ENCODE results near the gene ZSCAN23.

ZSCAN23 gene

DNA sequence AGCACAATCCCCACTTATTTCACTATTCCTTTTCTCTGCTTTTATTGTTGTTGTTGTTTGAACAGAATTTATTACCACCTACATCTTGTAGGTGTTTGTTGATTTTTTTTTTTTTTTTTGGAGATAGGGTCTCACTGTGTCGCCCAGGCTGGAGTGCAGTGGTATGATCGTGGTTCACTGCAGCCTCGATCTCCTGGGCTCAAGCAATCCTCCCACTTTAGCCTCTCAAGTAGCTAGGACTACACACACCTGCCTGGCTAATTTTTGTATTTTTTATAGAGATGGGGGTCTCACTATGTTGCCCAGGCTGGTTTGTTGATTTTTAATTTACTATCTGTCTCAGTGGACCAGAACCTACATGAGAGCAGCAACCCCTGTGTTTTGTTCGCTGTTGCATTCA, 47.4 kb downstream of the ZSCAN23 start:
- H3K27me3 ChIP-seq (ENCODE audit: control insufficient read depth in 1 of 2, insufficient read depth in 1 of 2, low read length in 2 of 2) = no peaks in the 10 kb centered on the region
- no peak overlapping the region for H3K4me2 ChIP-seq (ENCODE audit: low read length, poor library complexity, severe bottlenecking)
- H2AK5ac ChIP-seq (ENCODE audit: low read length, severe bottlenecking) = no peak overlapping the region
- H3K23ac ChIP-seq (ENCODE audit: low read length in 2 of 2) = no peak overlapping the region
- H2AFZ ChIP-seq (ENCODE audit: low read depth, low read length) = no peak overlapping the region
- H2BK12ac ChIP-seq (ENCODE audit: low read length in 2 of 2) = no peak overlapping the region
- H3K36me3 ChIP-seq (ENCODE audit: control insufficient read depth in 1 of 2, insufficient read depth in 2 of 2, low read depth in 1 of 2, low read length in 2 of 2) = peaks cover 10 to 58% of the 10 kb centered on the region in 2 experiments
- H2BK5ac ChIP-seq (ENCODE audit: low read depth, low read length, poor library complexity, severe bottlenecking) = no peak overlapping the region
- no peak overlapping the region for H2BK15ac ChIP-seq (ENCODE audit: low read depth, poor library complexity, severe bottlenecking)
- no peak overlapping the region for H3K4ac ChIP-seq (ENCODE audit: low read depth in 1 of 2, low read length in 2 of 2)
- DNase-seq = no peak
- WGBS = no CpG with 5 or more reads among the region's 4 CpGs
- no peak overlapping the region for H4K91ac ChIP-seq (ENCODE audit: low read length)
- H3K27ac ChIP-seq (ENCODE audit: low read length, poor library complexity, severe bottlenecking) = no peak overlapping the region
- H3K14ac ChIP-seq (ENCODE audit: low read length in 2 of 2) = no peak overlapping the region
- H2BK120ac ChIP-seq (ENCODE audit: low read depth, low read length) = no peak overlapping the region
- peaks cover 12% of the 10 kb centered on the region for H3K79me1 ChIP-seq (replicated peaks; ENCODE audit: low read length, poor library complexity, severe bottlenecking)
- no peaks in the 10 kb centered on the region for H3K9me3 ChIP-seq (ENCODE audit: control insufficient read depth, low read length)
- no peak overlapping the region for H4K8ac ChIP-seq (ENCODE audit: low read length)
- no peak overlapping the region for H3K18ac ChIP-seq (ENCODE audit: low read depth in 1 of 2, low read length in 2 of 2)
- no peak overlapping the region for H3K9ac ChIP-seq (ENCODE audit: low read length)
- no peak overlapping the region for H3K4me3 ChIP-seq (ENCODE audit: insufficient read depth in 1 of 2, low read depth in 1 of 2, low read length in 2 of 2)
- H3K4me1 ChIP-seq (ENCODE audit: control insufficient read depth, insufficient read depth, low read depth, low read length) = peaks cover 6% of the 10 kb centered on the region

- Histone ChIP-seq H3K79me1 (replicated peaks; ENCODE audit: low read length, poor library complexity, severe bottlenecking) (peaks cover 20% of the 10 kb centered on the region), H3K4me3 (ENCODE audit: insufficient read depth in 1 of 2, low read depth in 1 of 2, low read length in 2 of 2) (no peak overlapping the region), H3K4me2 (ENCODE audit: low read length, poor library complexity, severe bottlenecking) (no peak overlapping the region), H4K91ac (ENCODE audit: low read length) (no peak overlapping the region), H3K27me3 (ENCODE audit: control insufficient read depth in 1 of 2, insufficient read depth in 1 of 2, low read length in 2 of 2) (no peaks in the 10 kb centered on the region), H3K36me3 (ENCODE audit: control insufficient read depth in 1 of 2, insufficient read depth in 2 of 2, low read depth in 1 of 2, low read length in 2 of 2) (peaks cover 15 to 76% of the 10 kb centered on the region in 2 experiments), H2BK12ac (ENCODE audit: low read length in 2 of 2) (no peak overlapping the region), H3K9ac (ENCODE audit: low read length) (peak overlapping the region; percentile 3), H2BK120ac (ENCODE audit: low read depth, low read length) (no peak overlapping the region), H3K9me3 (ENCODE audit: control insufficient read depth, low read length) (no peaks in the 10 kb centered on the region), H2AK5ac (ENCODE audit: low read length, severe bottlenecking) (no peak overlapping the region), H3K18ac (ENCODE audit: low read depth in 1 of 2, low read length in 2 of 2) (no peak overlapping the region), H3K4ac (ENCODE audit: low read depth in 1 of 2, low read length in 2 of 2) (no peak overlapping the region), H2BK15ac (ENCODE audit: low read depth, poor library complexity, severe bottlenecking) (no peak overlapping the region), H3K14ac (ENCODE audit: low read length in 2 of 2) (no peak overlapping the region), H2BK5ac (ENCODE audit: low read depth, low read length, poor library complexity, severe bottlenecking) (no peak overlapping the region), H3K4me1 (ENCODE audit: control insufficient read depth, insufficient read depth, low read depth, low read length) (peaks cover 6% of the 10 kb centered on the region), H3K27ac (ENCODE audit: low read length, poor library complexity, severe bottlenecking) (no peak overlapping the region), H3K23ac (ENCODE audit: low read length in 2 of 2) (no peak overlapping the region), H4K8ac (ENCODE audit: low read length) (no peak overlapping the region), H2AFZ (ENCODE audit: low read depth, low read length) (no peak overlapping the region)
- WGBS = 97% methylated on average over 5 of the region's 5 CpGs
- DNase-seq = peak; percentile 30
Measured at GRCh38 chr6:28393912-28394662, 49.2 kb downstream of the ZSCAN23 start.

DNA sequence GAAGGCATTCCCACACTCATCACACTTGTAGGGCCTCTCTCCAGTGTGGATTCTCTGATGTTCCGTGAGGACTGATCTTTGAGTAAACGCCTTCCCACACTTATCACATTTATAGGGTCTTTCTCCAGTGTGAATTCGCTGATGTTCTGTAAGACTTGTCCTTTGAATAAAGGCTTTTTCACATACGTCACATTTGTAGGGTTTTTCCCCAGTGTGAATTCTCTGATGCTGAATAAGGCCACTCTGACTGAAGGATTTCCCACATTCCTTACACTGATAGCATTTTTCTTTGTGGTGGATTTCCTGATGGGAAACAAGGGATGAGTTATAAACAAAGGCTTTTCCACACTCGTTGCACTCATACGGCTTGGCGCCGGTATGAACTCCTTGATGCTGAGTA, 52.6 kb downstream of the ZSCAN23 start:
- Histone ChIP-seq H2BK12ac (ENCODE audit: low read length in 2 of 2) (no peak overlapping the region), H2BK120ac (ENCODE audit: low read depth, low read length) (no peak overlapping the region), H3K23ac (ENCODE audit: low read length in 2 of 2) (no peak overlapping the region), H2AFZ (ENCODE audit: low read depth, low read length) (no peak overlapping the region), H3K4me1 (ENCODE audit: control insufficient read depth, insufficient read depth, low read depth, low read length) (no peaks in the 10 kb centered on the region), H4K8ac (ENCODE audit: low read length) (no peak overlapping the region), H3K4me2 (ENCODE audit: low read length, poor library complexity, severe bottlenecking) (no peak overlapping the region), H3K27me3 (ENCODE audit: control insufficient read depth in 1 of 2, insufficient read depth in 1 of 2, low read length in 2 of 2) (no peaks in the 10 kb centered on the region), H3K27ac (ENCODE audit: low read length, poor library complexity, severe bottlenecking) (no peak overlapping the region), H2BK5ac (ENCODE audit: low read depth, low read length, poor library complexity, severe bottlenecking) (no peak overlapping the region), H2AK5ac (ENCODE audit: low read length, severe bottlenecking) (no peak overlapping the region), H3K79me1 (replicated peaks; ENCODE audit: low read length, poor library complexity, severe bottlenecking) (peaks cover 27% of the 10 kb centered on the region), H3K9ac (ENCODE audit: low read length) (no peak overlapping the region), H3K4ac (ENCODE audit: low read depth in 1 of 2, low read length in 2 of 2) (no peak overlapping the region), H2BK15ac (ENCODE audit: low read depth, poor library complexity, severe bottlenecking) (no peak overlapping the region), H4K91ac (ENCODE audit: low read length) (no peak overlapping the region), H3K9me3 (ENCODE audit: control insufficient read depth, low read length) (no peaks in the 10 kb centered on the region), H3K36me3 (ENCODE audit: control insufficient read depth in 1 of 2, insufficient read depth in 2 of 2, low read depth in 1 of 2, low read length in 2 of 2) (peaks cover 14 to 79% of the 10 kb centered on the region in 2 experiments), H3K14ac (ENCODE audit: low read length in 2 of 2) (no peak overlapping the region), H3K4me3 (ENCODE audit: insufficient read depth in 1 of 2, low read depth in 1 of 2, low read length in 2 of 2) (no peak overlapping the region), H3K18ac (ENCODE audit: low read depth in 1 of 2, low read length in 2 of 2) (no peak overlapping the region)
- DNase-seq = no peak
- WGBS = 97% methylated on average over 4 of the region's 8 CpGs

DNA sequence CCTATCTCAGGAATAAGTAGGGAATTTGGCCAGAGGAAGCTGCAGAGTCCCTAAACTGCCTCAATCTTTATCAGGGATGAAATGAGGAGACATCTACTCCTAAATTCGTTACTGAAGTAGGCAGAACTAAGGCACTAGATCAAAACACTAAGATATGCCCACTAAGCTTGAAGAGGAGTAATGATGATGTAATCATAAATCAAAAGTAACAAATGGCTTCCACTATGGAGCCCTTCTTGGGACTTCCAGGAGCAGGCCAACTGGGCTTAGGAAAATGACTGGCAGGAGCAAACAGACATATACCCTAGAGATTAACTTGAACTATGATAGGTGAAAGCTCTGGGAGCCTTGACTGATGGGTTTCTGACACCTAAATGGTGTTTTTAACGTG, 59.2 kb downstream of the ZSCAN23 start:
- Histone ChIP-seq H2BK12ac (ENCODE audit: low read length in 2 of 2) (no peak overlapping the region), H2AFZ (ENCODE audit: low read depth, low read length) (no peak overlapping the region), H2BK120ac (ENCODE audit: low read depth, low read length) (no peak overlapping the region), H3K4me2 (ENCODE audit: low read length, poor library complexity, severe bottlenecking) (no peak overlapping the region), H3K4me1 (ENCODE audit: control insufficient read depth, insufficient read depth, low read depth, low read length) (peaks cover 1% of the 10 kb centered on the region), H2BK15ac (ENCODE audit: low read depth, poor library complexity, severe bottlenecking) (no peak overlapping the region), H3K4ac (ENCODE audit: low read depth in 1 of 2, low read length in 2 of 2) (peak overlapping the region in 1 of 2 experiments; percentile 15), H3K14ac (ENCODE audit: low read length in 2 of 2) (no peak overlapping the region), H3K9me3 (ENCODE audit: control insufficient read depth, low read length) (peaks cover 11% of the 10 kb centered on the region), H3K36me3 (ENCODE audit: control insufficient read depth in 1 of 2, insufficient read depth in 2 of 2, low read depth in 1 of 2, low read length in 2 of 2) (peaks cover 8 to 67% of the 10 kb centered on the region in 2 experiments), H2AK5ac (ENCODE audit: low read length, severe bottlenecking) (no peak overlapping the region), H4K91ac (ENCODE audit: low read length) (no peak overlapping the region), H3K18ac (ENCODE audit: low read depth in 1 of 2, low read length in 2 of 2) (no peak overlapping the region), H3K27ac (ENCODE audit: low read length, poor library complexity, severe bottlenecking) (no peak overlapping the region), H3K9ac (ENCODE audit: low read length) (no peak overlapping the region), H4K8ac (ENCODE audit: low read length) (no peak overlapping the region), H2BK5ac (ENCODE audit: low read depth, low read length, poor library complexity, severe bottlenecking) (no peak overlapping the region), H3K23ac (ENCODE audit: low read length in 2 of 2) (no peak overlapping the region), H3K4me3 (ENCODE audit: insufficient read depth in 1 of 2, low read depth in 1 of 2, low read length in 2 of 2) (no peak overlapping the region), H3K79me1 (replicated peaks; ENCODE audit: low read length, poor library complexity, severe bottlenecking) (peaks cover 27% of the 10 kb centered on the region), H3K27me3 (ENCODE audit: control insufficient read depth in 1 of 2, insufficient read depth in 1 of 2, low read length in 2 of 2) (no peaks in the 10 kb centered on the region)
- DNase-seq = no peak
- 100% methylated on average over 1 of the region's 2 CpGs for WGBS

All from mesenchymal stem cell (in vitro differentiated cells and primary cell).